Muscle of back (tissue), 11 donors: ENCODE data around the gene NCEH1. TPM values are rescaled to one million over a fixed set of nuclear protein-coding genes. Genes with fewer than 3 reads are reported as not detected.
A peak's percentile ranks its signal among the peaks of the same experiment; 100 is the strongest.

Source experiments
- DNase-seq, 3 donors: peaks; one replicate each; pipeline versions ENCODE4 v3.0.0 to v3.0.0-alpha.2; 2013
- polyA plus RNA-seq, 10 donors: library from polyadenylated mRNA; unstranded; fragments of 120-200 nt; gene quantifications; one replicate each; pipeline ENCODE4 v1.2.1, GENCODE V29; 2013; ENCODE audit not compliant: insufficient read length in 10 of 10

NCEH1 gene
- polyA plus RNA-seq, 10 donors: 1.8 to 2.8 (median 2.3) TPM

DNA sequence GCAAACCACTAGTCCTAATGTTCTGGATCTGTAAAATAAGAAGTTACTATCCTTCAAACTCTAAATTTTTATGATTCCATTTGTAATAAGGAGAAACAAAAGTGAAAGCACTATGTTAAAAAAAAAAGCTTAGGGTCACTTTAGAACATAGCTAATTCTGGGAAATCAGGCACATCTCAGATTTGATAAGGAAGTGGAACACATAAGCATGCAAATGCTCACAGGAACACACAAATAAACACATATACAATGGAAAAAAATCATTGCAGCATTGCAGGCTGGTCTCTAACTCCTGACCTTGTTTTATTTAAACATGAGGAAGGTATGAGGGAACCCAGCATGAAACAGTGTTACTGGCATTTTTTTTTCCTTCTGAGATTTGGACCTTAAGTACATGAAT lies 124.4 kb downstream of the NCEH1 start:
- DNase-seq: peak in 1 of 3 donors; percentile 15

- DNase-seq: no peak
These were observed 124.9 kb downstream of the NCEH1 start for GRCh38 chr3:172585954-172586353.

DNA sequence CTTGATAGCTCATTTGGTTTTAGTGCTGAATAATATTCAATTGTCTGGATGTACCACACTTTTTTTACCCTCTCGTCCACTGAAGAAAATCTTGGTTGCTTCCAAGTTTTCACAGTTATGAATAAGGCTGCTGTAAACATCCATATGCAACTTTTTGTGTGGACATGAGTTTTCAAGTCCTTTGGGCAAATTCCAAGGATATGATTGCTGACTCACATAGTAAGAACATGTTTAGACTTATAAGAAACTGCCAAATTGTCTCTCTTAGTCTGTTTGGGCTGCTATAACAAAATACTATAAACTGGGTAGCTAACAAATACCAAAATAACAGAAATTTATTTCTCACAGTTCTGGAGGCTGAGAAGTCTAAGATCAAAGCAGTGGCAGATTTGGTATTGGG lies 128.2 kb downstream of the NCEH1 start:
- DNase-seq: no peak

DNA sequence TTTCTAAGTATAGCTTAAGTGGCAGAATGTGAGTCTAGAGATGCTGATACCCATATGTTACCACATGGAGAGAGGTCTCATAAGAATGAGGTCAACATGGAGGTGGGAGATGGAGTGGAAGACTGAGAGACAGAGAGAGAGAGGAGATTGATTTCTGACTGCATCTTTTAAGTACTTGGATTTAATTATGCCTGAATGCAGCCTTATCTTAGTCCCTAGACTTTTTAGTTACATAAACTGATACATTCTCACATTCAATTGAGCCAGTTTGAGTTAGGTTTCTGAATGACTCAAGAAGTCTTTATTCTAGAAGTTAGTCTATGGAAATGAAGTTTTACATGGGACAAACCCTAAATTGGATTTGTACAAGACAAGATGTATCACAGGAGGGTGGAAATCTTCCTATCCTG lies 129.1 kb downstream of the NCEH1 start:
- no peak for DNase-seq

DNA sequence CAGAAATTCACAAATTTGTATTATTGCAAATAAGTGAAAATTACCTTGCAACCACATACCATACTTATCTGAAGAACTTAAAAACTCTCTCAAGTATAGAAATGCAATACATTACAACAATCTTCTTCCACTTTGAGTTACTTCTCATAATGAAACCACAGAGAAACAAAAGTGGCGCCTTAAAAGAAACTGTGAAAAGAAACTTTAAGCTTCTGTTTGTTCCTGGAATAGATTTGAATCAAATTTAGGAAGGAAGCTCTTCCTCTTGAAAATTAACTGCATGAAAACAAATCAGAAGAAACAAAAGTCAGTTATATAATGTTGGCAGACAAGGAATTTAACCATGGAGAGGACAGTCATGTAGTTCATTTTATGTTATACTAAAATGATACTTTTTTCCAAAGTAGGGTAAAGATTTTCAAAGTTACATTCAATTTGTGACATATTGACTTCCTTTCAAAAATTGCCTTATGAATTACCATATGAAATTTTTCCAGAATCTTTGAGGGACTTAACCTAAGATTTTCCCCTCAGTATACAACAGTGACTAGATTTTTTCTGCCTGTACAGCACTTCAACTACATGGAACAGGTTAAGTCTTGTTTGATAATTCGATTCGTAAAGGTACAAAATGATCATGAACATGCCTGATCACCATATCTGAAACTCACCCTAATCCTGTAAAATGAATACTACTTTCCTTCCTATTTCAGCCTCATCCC lies 130.0 kb downstream of the NCEH1 start:
- no peak for DNase-seq

Other genes with a start within 250 kb of the NCEH1 start
- gene TNFSF10, start 187.6 kb downstream of the NCEH1 start, polyA plus RNA-seq: 10 to 100 TPM in 5 of 10 donors, 1 to 10 TPM in 5; 7.1 to 12.0 (median 10.1) TPM
- 10 to 100 TPM; 11.2 to 23.8 (median 16.0) TPM for gene ECT2, start 39.7 kb upstream of the NCEH1 start, polyA plus RNA-seq